ENCODE data around the gene TTLL5. TPM values are rescaled to one million over a fixed set of nuclear protein-coding genes. Genes with fewer than 3 reads are reported as not detected.

TTLL5 gene
- total RNA-seq, 2 donors from 2014 or later = 32.1 to 83.3 TPM

- Mint-ChIP-seq H3K9me3 (no peaks in the 10 kb centered on the region), H3K27ac (no peak overlapping the region), H3K27me3 (no peaks in the 10 kb centered on the region), H3K36me3 (no peaks in the 10 kb centered on the region), H3K4me1 (ENCODE audit: low read depth in 2 of 2) (peaks cover 8 to 25% of the 10 kb centered on the region in 2 donors), H3K4me3 (no peak overlapping the region)
- ATAC-seq = no peak
- no peak for DNase-seq (ENCODE audit: low spot score)
These were observed 328.1 kb downstream of the TTLL5 start for GRCh38 chr14:75989134-75989533.

GRCh38 chr14:75990297-75990696 lies 329.3 kb downstream of the TTLL5 start:
- Mint-ChIP-seq H3K27me3 (no peaks in the 10 kb centered on the region), H3K9me3 (no peaks in the 10 kb centered on the region), H3K27ac (no peak overlapping the region), H3K36me3 (no peaks in the 10 kb centered on the region), H3K4me1 (ENCODE audit: low read depth in 2 of 2) (peaks cover 8 to 20% of the 10 kb centered on the region in 2 donors), H3K4me3 (no peak overlapping the region)
- no peak for ATAC-seq
- no peak for DNase-seq (ENCODE audit: low spot score)

- H3K4me1 Mint-ChIP-seq (ENCODE audit: low read depth in 2 of 2) = peaks cover 0 to 8% of the 10 kb centered on the region in 2 donors
These were observed 330.7 kb downstream of the TTLL5 start for GRCh38 chr14:75991753-75992152.

GRCh38 chr14:75993567-75994041 lies 332.6 kb downstream of the TTLL5 start:
- Mint-ChIP-seq H3K9me3 (no peaks in the 10 kb centered on the region), H3K4me3 (no peak overlapping the region), H3K27ac (no peak overlapping the region), H3K27me3 (no peaks in the 10 kb centered on the region), H3K4me1 (ENCODE audit: low read depth in 2 of 2) (peaks cover 0 to 5% of the 10 kb centered on the region in 2 donors), H3K36me3 (peaks cover 9% of the 10 kb centered on the region)
- DNase-seq (ENCODE audit: low spot score) (no peak), ATAC-seq (peak in 1 of 2 donors; percentile 66)

More at GRCh38 chr14:75991753-75992152, 330.7 kb downstream of the TTLL5 start:
- Mint-ChIP-seq H3K27me3 (no peaks in the 10 kb centered on the region), H3K27ac (no peak overlapping the region), H3K36me3 (peaks cover 2% of the 10 kb centered on the region), H3K9me3 (no peaks in the 10 kb centered on the region), H3K4me3 (no peak overlapping the region)
- ATAC-seq = no peak
- no peak for DNase-seq (ENCODE audit: low spot score)

DNA sequence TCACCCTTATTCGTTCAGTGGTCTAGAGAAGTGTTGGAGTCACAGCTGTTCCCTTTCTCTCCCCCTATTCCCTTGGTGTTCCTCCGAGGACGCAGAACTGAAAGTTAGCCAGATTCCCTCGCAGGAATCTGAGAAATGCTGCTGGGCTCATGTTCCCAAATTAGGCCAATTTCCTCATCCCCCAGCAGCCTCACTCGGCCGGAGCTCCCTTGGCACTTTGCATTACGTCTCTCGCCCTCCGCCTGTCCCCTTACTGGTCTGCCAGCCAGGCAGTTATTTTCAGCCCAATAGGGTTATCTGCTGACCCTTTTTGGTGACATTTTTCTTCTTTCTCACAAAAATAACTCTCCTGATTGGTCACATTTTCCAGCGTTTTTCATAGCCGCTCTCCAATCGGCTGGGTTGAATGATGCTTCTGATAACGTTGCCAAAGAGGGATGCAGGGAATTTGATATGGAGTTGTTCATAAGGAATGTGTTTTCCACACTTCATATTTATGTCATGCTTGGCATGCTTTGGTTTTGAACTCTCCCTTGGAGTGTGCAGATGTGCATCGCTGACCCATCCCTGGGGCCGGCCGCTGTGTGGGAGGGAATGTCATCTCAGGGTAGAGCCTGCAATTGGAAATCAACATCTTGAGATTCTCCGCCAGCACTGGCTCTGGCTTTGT lies 334.5 kb downstream of the TTLL5 start:
- peaks cover 9% of the 10 kb centered on the region for H3K36me3 Mint-ChIP-seq
- no peaks in the 10 kb centered on the region for H3K9me3 Mint-ChIP-seq
- ATAC-seq (no peak), DNase-seq (ENCODE audit: low spot score) (no peak)
- H3K4me1 Mint-ChIP-seq (ENCODE audit: low read depth in 2 of 2) = peaks cover 0 to 5% of the 10 kb centered on the region in 2 donors
- no peaks in the 10 kb centered on the region for H3K27me3 Mint-ChIP-seq
- no peak overlapping the region for H3K27ac Mint-ChIP-seq
- H3K4me3 Mint-ChIP-seq = no peak overlapping the region

- H3K36me3 Mint-ChIP-seq = peaks cover 9% of the 10 kb centered on the region
- ATAC-seq (no peak), DNase-seq (ENCODE audit: low spot score) (no peak)
- no peak overlapping the region for H3K27ac Mint-ChIP-seq
- no peak overlapping the region for H3K4me3 Mint-ChIP-seq
- peaks cover 0 to 5% of the 10 kb centered on the region in 2 donors for H3K4me1 Mint-ChIP-seq (ENCODE audit: low read depth in 2 of 2)
- no peaks in the 10 kb centered on the region for H3K27me3 Mint-ChIP-seq
- H3K9me3 Mint-ChIP-seq = no peaks in the 10 kb centered on the region
These were observed 335.4 kb downstream of the TTLL5 start for GRCh38 chr14:75996488-75996887.

GRCh38 chr14:75999511-76000190 lies 338.6 kb downstream of the TTLL5 start:
- no peak overlapping the region for H3K27ac Mint-ChIP-seq
- no peak overlapping the region for H3K4me3 Mint-ChIP-seq
- H3K36me3 Mint-ChIP-seq = peaks cover 16% of the 10 kb centered on the region
- no peaks in the 10 kb centered on the region for H3K27me3 Mint-ChIP-seq
- ATAC-seq = no peak
- no peak for DNase-seq (ENCODE audit: low spot score)
- peaks cover 3% of the 10 kb centered on the region for H3K9me3 Mint-ChIP-seq
- no peaks in the 10 kb centered on the region for H3K4me1 Mint-ChIP-seq (ENCODE audit: low read depth in 2 of 2)

DNA sequence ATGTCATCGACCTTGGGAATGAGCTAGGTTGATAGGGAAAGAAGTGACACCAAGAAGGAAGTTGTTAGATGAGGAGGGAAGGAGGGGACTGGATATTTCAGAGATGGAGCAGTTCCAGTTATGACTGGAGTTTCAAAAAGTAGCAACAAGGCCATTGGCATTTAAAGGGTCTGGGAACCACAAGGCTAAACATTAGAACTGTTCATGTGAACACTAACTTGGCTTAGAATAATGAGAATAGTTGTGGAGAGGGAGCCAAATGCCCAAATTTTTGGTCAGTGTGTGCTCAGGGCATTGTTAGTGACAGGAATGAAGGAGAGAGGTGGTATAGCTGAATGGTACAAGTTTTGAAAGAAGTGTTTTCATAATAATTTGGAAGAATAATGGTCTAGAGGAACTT lies 341.3 kb downstream of the TTLL5 start:
- peaks cover 25% of the 10 kb centered on the region for H3K36me3 Mint-ChIP-seq
- no peak overlapping the region for H3K4me3 Mint-ChIP-seq
- DNase-seq (ENCODE audit: low spot score) (no peak), ATAC-seq (no peak)
- H3K4me1 Mint-ChIP-seq (ENCODE audit: low read depth in 2 of 2) = no peaks in the 10 kb centered on the region
- no peak overlapping the region for H3K27ac Mint-ChIP-seq
- no peaks in the 10 kb centered on the region for H3K27me3 Mint-ChIP-seq
- peaks cover 3% of the 10 kb centered on the region for H3K9me3 Mint-ChIP-seq

Other genes with a start within 250 kb of the TTLL5 start
- under 1 TPM; 0.61 to 0.83 TPM for gene JDP2, start 233.2 kb upstream of the TTLL5 start, total RNA-seq
- gene BATF, start 138.8 kb upstream of the TTLL5 start, total RNA-seq = 100 to 1,000 TPM; 219 to 220 TPM
- gene FLVCR2, start 82.6 kb upstream of the TTLL5 start, total RNA-seq = 10 to 100 TPM in 1 of 2 donors, 1 to 10 TPM in 1; 5.3 to 21.2 TPM
- 10 to 100 TPM; 17.8 to 18.3 TPM for gene ERG28, start 370 bp upstream of the TTLL5 start, total RNA-seq

All from natural killer cell treated with Interleukin-12 subunit alpha and Interleukin-12 subunit beta and Interleukin-15 and Interleukin-18, amount 100 ng/mL, for 72 hours (primary cell).